Measurements from ENCODE around the gene TYW1B.
"Not testable (repeated sequence)": the region's sequence is repeated elsewhere in the genome, so short reads cannot be mapped to it uniquely, and the experiment has no call there.

TYW1B gene

GRCh38 chr7:72751378-72751777, 76.6 kb downstream of the TYW1B start:
- Histone ChIP-seq H3K36me3 (ENCODE audit: insufficient read depth, low read length) (no peaks in the 10 kb centered on the region), H3K9ac (ENCODE audit: low read depth, low read length) (no peak overlapping the region), H3K9me3 (ENCODE audit: insufficient read depth, low read depth, low read length) (no peaks in the 10 kb centered on the region), H3K27ac (ENCODE audit: low read depth, low read length) (no peak overlapping the region), H3K4me3 (ENCODE audit: low read length) (no peak overlapping the region), H3K27me3 (ENCODE audit: insufficient read depth, low read length) (no peaks in the 10 kb centered on the region), H3K4me1 (ENCODE audit: insufficient read depth, low read length) (no peaks in the 10 kb centered on the region)
- WGBS = 97% methylated on average over 2 of the region's 2 CpGs

GRCh38 chr7:72748649-72749048, 79.4 kb downstream of the TYW1B start:
- not testable (repeated sequence) for H3K9ac ChIP-seq (ENCODE audit: low read depth, low read length); H3K36me3 ChIP-seq (ENCODE audit: insufficient read depth, low read length); H3K4me1 ChIP-seq (ENCODE audit: insufficient read depth, low read length)

GRCh38 chr7:72744244-72744926, 83.6 kb downstream of the TYW1B start:
- H3K36me3 ChIP-seq (ENCODE audit: insufficient read depth, low read length); H3K9ac ChIP-seq (ENCODE audit: low read depth, low read length); H3K4me3 ChIP-seq (ENCODE audit: low read length); H3K27ac ChIP-seq (ENCODE audit: low read depth, low read length); H3K4me1 ChIP-seq (ENCODE audit: insufficient read depth, low read length); H3K9me3 ChIP-seq (ENCODE audit: insufficient read depth, low read depth, low read length); H3K27me3 ChIP-seq (ENCODE audit: insufficient read depth, low read length): not testable (repeated sequence)
- whole genome bisulfite sequencing = 97% methylated on average over 9 of the region's 10 CpGs

More at GRCh38 chr7:72748649-72749048, 79.4 kb downstream of the TYW1B start:
- H3K4me3 ChIP-seq (ENCODE audit: low read length); H3K9me3 ChIP-seq (ENCODE audit: insufficient read depth, low read depth, low read length); H3K27ac ChIP-seq (ENCODE audit: low read depth, low read length); H3K27me3 ChIP-seq (ENCODE audit: insufficient read depth, low read length): not testable (repeated sequence)

- H3K9ac ChIP-seq (ENCODE audit: low read depth, low read length); H3K36me3 ChIP-seq (ENCODE audit: insufficient read depth, low read length); H3K27ac ChIP-seq (ENCODE audit: low read depth, low read length); H3K4me1 ChIP-seq (ENCODE audit: insufficient read depth, low read length); H3K4me3 ChIP-seq (ENCODE audit: low read length); H3K9me3 ChIP-seq (ENCODE audit: insufficient read depth, low read depth, low read length); H3K27me3 ChIP-seq (ENCODE audit: insufficient read depth, low read length): not testable (repeated sequence)
- no CpG with 5 or more reads among the region's 2 CpGs for WGBS
Measured at GRCh38 chr7:72743801-72744200, 84.2 kb downstream of the TYW1B start.

GRCh38 chr7:72739716-72740115, 88.3 kb downstream of the TYW1B start:
- 92% methylated on average over 5 of the region's 11 CpGs for WGBS

GRCh38 chr7:72735855-72736254, 92.1 kb downstream of the TYW1B start:
- not testable (repeated sequence) for H3K27me3 ChIP-seq (ENCODE audit: insufficient read depth, low read length); H3K36me3 ChIP-seq (ENCODE audit: insufficient read depth, low read length); H3K4me3 ChIP-seq (ENCODE audit: low read length); H3K27ac ChIP-seq (ENCODE audit: low read depth, low read length); H3K9ac ChIP-seq (ENCODE audit: low read depth, low read length); H3K4me1 ChIP-seq (ENCODE audit: insufficient read depth, low read length)
- peaks cover 11% of the 10 kb centered on the region for H3K9me3 ChIP-seq (ENCODE audit: insufficient read depth, low read depth, low read length)
- 80% methylated on average over 4 of the region's 4 CpGs for WGBS

More at GRCh38 chr7:72739716-72740115, 88.3 kb downstream of the TYW1B start:
- not testable (repeated sequence) for H3K9ac ChIP-seq (ENCODE audit: low read depth, low read length); H3K36me3 ChIP-seq (ENCODE audit: insufficient read depth, low read length); H3K4me1 ChIP-seq (ENCODE audit: insufficient read depth, low read length); H3K27ac ChIP-seq (ENCODE audit: low read depth, low read length); H3K4me3 ChIP-seq (ENCODE audit: low read length); H3K27me3 ChIP-seq (ENCODE audit: insufficient read depth, low read length)
- H3K9me3 ChIP-seq (ENCODE audit: insufficient read depth, low read depth, low read length) = peaks cover 11% of the 10 kb centered on the region

- H3K36me3 ChIP-seq (ENCODE audit: insufficient read depth, low read length); H3K9ac ChIP-seq (ENCODE audit: low read depth, low read length); H3K4me1 ChIP-seq (ENCODE audit: insufficient read depth, low read length); H3K27ac ChIP-seq (ENCODE audit: low read depth, low read length); H3K4me3 ChIP-seq (ENCODE audit: low read length); H3K27me3 ChIP-seq (ENCODE audit: insufficient read depth, low read length); H3K9me3 ChIP-seq (ENCODE audit: insufficient read depth, low read depth, low read length): not testable (repeated sequence)
- 100% methylated on average over 1 of the region's 2 CpGs for WGBS
Measured at GRCh38 chr7:72730815-72731214, 97.2 kb downstream of the TYW1B start.

GRCh38 chr7:72730384-72730783, 97.6 kb downstream of the TYW1B start:
- H3K9me3 ChIP-seq (ENCODE audit: insufficient read depth, low read depth, low read length); H3K27ac ChIP-seq (ENCODE audit: low read depth, low read length); H3K36me3 ChIP-seq (ENCODE audit: insufficient read depth, low read length); H3K4me3 ChIP-seq (ENCODE audit: low read length); H3K4me1 ChIP-seq (ENCODE audit: insufficient read depth, low read length); H3K9ac ChIP-seq (ENCODE audit: low read depth, low read length); H3K27me3 ChIP-seq (ENCODE audit: insufficient read depth, low read length): not testable (repeated sequence)
- 86% methylated on average over 1 of the region's 2 CpGs for WGBS

- not testable (repeated sequence) for H3K4me3 ChIP-seq (ENCODE audit: low read length); H3K27me3 ChIP-seq (ENCODE audit: insufficient read depth, low read length); H3K4me1 ChIP-seq (ENCODE audit: insufficient read depth, low read length); H3K27ac ChIP-seq (ENCODE audit: low read depth, low read length); H3K36me3 ChIP-seq (ENCODE audit: insufficient read depth, low read length); H3K9me3 ChIP-seq (ENCODE audit: insufficient read depth, low read depth, low read length); H3K9ac ChIP-seq (ENCODE audit: low read depth, low read length)
- 94% methylated on average over 2 of the region's 2 CpGs for WGBS
Measured at GRCh38 chr7:72729130-72729529, 98.9 kb downstream of the TYW1B start.

- not testable (repeated sequence) for H3K4me3 ChIP-seq (ENCODE audit: low read length); H3K36me3 ChIP-seq (ENCODE audit: insufficient read depth, low read length); H3K27ac ChIP-seq (ENCODE audit: low read depth, low read length); H3K27me3 ChIP-seq (ENCODE audit: insufficient read depth, low read length); H3K4me1 ChIP-seq (ENCODE audit: insufficient read depth, low read length); H3K9ac ChIP-seq (ENCODE audit: low read depth, low read length); H3K9me3 ChIP-seq (ENCODE audit: insufficient read depth, low read depth, low read length)
- WGBS = 56% methylated on average over 5 of the region's 7 CpGs
Measured at GRCh38 chr7:72722694-72723093, 105.3 kb downstream of the TYW1B start.

GRCh38 chr7:72720890-72721289, 107.1 kb downstream of the TYW1B start:
- WGBS = 100% methylated on average over 2 of the region's 4 CpGs
- not testable (repeated sequence) for H3K4me1 ChIP-seq (ENCODE audit: insufficient read depth, low read length)

GRCh38 chr7:72717252-72717774, 110.7 kb downstream of the TYW1B start:
- H3K27me3 ChIP-seq (ENCODE audit: insufficient read depth, low read length); H3K27ac ChIP-seq (ENCODE audit: low read depth, low read length); H3K36me3 ChIP-seq (ENCODE audit: insufficient read depth, low read length); H3K4me3 ChIP-seq (ENCODE audit: low read length); H3K9me3 ChIP-seq (ENCODE audit: insufficient read depth, low read depth, low read length); H3K4me1 ChIP-seq (ENCODE audit: insufficient read depth, low read length); H3K9ac ChIP-seq (ENCODE audit: low read depth, low read length): not testable (repeated sequence)
- WGBS = 91% methylated on average over 5 of the region's 6 CpGs

More at GRCh38 chr7:72720890-72721289, 107.1 kb downstream of the TYW1B start:
- not testable (repeated sequence) for H3K36me3 ChIP-seq (ENCODE audit: insufficient read depth, low read length); H3K9me3 ChIP-seq (ENCODE audit: insufficient read depth, low read depth, low read length); H3K27me3 ChIP-seq (ENCODE audit: insufficient read depth, low read length); H3K4me3 ChIP-seq (ENCODE audit: low read length); H3K9ac ChIP-seq (ENCODE audit: low read depth, low read length); H3K27ac ChIP-seq (ENCODE audit: low read depth, low read length)
